RKO (cell line): ENCODE data around the gene ITGA1.
"Not testable (repeated sequence)": the region's sequence is repeated elsewhere in the genome, so short reads cannot be mapped to it uniquely, and the experiment has no call there.

Experiments used
- DNase-seq: peaks from one replicate; pipeline ENCODE4 v3.0.0-alpha.2; 2016; ENCODE audit warnings: low spot score

The ITGA1 gene

DNA sequence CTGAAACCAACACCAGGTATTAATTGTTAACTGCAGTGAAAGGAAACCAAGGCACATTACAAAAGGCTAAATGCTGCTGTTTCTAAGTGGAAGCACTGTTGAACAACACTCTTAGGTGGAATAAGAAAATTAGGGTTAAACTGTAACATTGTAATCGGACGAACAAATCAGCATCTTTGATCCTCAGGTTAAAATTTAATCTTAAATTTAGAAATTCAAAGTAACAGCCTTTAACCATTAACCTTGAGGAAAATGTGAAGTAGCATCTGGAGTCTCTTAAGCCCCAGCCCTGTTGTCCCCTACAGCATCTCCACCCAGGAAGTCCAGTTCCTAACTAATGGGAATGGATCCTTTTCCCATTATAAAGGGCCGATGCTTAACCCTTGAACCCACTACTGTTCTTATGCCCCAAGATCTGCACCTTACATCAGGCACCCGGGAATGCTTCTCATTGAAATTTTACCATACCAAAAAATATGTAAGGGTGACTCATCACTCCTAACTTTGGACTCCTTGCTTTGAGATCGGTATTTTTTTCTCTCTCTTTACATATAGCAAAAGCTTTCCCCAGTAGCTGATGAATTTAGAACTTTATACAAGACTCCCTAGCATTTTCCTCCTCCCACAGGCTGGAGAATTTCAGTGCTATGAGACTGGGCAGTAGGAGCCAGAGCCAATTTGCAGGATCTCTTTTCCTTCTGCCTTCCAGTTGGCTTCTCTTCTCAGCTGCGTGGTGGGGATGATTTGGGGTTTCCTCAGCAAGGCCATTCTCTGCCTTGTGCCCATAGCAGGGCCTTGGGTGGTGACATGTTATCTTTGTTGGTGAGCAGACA, 169.4 kb downstream of the ITGA1 start:
- DNase-seq: no peak

DNA sequence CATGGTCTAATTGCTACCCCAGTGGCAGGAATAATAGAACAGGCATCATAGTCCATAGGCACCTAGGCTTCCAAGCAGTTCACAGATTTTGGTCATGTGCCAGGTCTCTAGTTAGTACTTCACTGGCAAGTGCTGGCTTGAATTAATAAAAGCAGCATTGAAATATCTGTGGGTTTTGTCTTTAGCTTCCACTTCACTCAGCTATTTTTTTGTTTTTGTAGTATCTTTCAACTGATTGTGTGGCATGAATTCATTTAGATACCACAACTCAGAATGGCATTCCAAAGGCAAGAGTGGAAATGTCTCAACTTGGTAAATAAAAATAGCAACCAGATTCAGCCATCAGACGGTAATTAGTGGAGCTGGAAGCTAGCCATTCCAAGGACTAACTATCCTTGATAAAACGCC, 173.6 kb downstream of the ITGA1 start:
- DNase-seq: no peak

DNA sequence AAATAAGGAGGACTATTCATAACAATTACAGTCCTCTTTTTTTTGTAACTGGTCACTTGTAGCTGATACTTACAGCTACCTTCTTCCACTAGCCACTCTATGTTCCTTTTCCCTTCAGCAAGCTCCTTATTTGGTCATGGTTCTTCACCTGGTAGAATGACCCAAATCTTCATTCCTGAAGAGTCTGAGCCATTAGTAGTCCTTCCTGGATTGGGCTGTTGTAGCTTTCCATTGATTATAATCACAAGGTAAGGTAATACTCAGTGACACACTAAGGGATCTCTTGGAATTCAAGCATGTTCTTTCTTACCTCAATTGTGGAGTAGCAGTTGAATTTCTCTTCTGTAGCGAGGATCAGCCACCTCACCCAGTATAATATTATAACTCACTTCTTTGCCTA, 175.9 kb downstream of the ITGA1 start:
- DNase-seq: no peak

DNA sequence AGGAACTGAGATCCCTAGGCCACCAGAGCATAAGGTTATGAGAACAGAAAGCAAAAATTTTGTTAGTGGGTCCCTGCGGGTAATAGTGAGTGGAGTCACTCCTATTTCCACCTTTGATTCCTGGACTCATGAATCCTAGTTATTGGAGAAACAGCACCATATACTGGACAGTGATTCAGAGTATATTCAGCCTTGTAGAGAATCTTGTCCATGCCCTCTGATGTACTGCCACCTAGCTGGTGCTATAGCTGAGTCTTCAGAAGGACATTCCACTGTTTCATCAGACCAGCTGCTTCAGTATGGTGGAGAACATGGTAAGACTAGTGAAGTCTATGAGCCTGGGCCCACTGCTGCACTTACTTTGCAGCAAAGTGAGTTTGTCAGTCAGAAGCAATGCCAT, 176.4 kb downstream of the ITGA1 start:
- DNase-seq: peak; percentile 37

DNA sequence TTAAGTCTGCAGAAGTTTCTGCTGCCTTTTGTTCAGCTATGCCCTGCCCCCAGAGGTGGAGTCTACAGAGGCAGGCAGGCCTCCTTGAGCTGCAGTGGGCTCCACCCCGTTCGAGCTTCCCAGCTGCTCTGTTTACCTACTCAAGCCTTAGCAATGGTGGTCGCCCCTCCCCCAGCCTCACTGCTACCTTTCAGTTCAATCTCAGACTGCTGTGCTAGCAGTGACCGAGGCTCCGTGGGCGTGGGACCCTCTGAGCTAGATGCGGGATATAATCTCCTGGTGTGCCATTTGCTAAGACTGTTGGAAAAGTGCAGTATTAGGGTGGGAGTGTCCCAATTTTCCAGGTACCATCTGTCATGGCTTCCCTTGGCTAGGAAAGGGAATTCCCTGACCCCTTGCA, 188.4 kb downstream of the ITGA1 start:
- not testable (repeated sequence) for DNase-seq

DNA sequence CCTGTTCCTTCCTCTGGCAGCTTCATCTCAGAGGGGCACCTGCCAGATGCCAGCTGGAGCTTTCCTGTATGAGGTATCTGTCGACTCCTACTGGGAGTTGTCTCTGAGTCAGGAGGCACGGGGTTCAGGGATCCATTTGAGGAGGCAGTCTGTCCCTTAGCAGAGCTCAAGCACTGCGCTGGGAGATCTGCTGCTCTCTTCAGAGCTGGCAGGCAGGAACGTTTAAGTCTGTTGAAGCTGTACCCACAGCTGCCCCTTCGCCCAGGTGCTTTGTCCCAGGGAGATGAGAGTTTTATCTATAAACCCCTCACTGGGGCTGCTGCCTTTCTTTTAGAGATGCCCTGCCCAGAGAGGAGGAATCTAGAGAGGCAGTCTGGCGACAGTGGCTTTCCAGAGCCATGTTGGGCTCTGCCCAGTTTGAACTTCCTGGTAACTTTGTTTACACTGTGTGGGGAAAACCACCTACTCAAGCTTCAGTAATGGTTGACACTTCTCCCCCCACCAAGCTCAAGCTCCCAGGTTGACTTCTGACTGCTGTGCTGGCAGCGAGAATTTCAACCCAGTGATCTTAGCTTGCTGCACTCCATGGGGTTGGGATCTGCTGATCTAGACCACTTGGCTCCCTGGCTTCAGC, 189.7 kb downstream of the ITGA1 start:
- no peak for DNase-seq

DNA sequence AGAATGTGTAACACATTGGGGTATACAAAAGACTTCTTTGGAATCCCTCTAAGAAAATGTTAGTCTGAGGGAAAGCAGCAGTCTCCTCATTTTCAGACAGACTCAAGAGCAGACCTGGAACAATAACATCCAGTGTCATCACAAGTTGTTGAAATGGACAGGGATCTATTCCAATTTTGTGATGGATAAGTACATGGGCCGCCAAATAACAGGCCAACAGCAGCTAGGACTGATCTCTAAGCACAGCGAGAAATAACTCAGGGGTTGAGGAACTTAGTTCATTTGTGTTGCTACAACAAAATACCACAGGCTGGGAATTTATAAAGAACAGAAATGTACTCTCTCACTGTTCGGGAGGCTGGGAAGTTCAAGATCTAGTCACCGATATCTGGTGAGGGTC, 193.8 kb downstream of the ITGA1 start:
- DNase-seq: no peak

DNA sequence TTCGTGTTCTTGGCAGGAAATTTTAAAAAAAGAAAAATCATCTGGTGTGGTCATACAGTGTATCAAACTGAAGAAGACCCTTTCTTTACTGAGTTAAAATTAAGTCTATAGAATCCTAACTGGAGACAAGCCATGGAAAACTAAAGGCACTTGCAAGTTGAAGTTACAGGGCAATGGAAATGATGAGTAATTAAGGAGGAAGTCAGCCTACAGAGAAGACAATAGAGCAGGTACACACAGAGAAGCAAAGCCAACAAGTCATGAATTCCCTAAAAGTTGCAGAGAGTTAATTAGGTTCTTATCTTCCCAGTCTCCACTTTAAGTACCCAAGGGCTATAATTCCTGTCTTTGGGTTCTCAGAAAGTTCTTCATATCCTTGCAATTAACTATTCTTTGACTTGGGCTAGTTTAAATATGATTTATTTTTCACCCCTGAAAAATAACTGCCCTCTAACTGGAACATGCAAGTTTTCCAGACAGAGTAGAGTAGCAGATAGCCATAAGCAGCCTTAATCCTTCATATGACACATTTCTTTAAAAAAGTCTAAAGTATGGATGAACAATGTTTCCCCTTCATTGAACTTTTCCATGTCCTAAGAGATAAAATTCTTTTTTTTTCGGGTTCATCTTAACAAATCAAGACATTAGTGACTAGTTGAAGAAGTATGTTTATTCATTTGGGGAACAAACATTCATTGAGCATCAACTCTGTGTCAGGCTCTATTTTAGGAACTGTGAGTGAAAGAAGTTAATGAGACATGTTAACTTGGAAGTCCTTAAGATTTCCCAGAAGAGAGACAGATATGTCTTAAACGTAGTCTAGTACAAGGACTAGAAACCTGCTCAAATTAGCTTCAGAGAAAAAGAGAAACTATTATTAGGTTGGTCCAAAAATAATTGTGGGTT, 196.3 kb downstream of the ITGA1 start:
- peak; percentile 34 for DNase-seq

DNA sequence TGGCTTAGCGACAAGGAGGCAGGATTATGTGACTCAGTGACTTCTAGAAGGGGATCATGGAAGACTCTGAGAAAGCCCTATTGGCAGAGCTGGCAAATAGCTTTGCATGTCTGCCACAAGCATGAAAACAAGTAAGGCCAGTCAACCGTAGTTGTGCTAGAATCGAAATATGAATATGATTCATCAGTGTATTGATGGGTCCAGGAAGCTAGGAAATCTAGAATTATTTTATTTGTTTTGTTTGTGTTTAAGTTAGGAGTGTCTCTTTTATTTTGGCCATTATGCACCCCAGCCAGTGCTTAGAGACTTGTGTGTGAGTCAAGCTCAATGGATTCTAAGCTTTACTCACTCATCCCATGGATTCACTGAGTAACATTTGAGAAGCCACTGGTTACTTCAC, 197.6 kb downstream of the ITGA1 start:
- no peak for DNase-seq

DNA sequence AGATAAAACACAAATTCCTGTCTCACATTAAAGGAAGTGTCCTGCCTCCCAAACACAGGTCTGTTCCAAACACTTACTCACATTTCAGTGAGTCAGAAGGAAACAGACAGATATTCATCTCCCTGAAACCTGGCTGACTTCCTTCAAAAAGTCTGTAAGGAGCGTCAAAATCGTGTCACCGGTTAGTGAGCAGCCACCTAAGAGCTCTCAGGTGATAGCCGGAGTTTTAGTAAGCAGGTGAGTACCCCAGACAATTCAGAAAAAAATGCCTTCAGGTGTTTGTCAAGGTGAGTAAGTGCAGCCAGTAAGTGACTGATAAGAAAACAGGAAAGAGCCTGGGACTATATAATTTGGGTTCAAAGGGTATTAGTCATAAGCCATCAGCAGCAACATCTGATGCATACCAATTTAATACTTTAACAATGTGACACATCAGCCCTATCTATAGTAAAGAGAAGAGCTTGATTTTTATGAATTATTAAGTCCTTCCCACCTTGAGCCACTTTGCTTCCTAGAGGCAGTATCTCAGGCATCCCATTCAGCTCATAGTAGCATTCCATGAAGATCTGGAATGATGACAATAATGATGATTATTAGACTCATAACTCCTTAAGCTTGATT, 200.1 kb downstream of the ITGA1 start:
- peak; percentile 72 for DNase-seq

DNA sequence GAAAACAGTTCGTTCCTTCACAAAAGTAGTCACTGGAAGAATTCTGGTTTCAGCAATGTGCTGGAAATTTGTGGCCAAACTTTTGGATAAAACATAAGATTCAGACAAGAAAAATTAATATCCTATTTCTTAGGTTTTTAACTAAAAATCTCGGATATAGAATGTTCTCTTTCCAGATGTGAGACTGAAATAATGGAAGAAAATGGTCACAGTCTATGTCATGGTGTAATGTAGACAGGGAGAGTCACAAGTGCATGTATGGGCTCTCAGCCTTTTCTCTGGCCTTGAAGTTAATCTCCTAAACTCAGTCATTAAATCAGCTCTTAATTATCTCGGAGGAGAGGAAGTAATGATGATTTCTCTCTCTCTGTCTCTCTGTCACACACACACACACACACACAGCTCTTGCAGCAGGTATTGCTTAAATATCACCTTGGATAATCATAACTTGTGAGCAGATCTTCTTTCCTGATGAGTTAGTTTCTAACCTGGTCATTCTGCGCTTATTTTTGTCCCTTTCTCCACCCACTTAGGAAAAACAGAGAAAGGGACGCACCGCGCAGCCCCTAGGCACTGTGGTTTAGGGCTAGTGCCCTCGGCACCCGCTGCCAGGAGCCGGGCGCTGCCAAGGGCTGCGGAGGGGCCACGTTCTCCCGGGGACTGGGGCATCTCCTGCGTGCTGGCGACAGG, 200.8 kb downstream of the ITGA1 start:
- peak; percentile 45 for DNase-seq

DNA sequence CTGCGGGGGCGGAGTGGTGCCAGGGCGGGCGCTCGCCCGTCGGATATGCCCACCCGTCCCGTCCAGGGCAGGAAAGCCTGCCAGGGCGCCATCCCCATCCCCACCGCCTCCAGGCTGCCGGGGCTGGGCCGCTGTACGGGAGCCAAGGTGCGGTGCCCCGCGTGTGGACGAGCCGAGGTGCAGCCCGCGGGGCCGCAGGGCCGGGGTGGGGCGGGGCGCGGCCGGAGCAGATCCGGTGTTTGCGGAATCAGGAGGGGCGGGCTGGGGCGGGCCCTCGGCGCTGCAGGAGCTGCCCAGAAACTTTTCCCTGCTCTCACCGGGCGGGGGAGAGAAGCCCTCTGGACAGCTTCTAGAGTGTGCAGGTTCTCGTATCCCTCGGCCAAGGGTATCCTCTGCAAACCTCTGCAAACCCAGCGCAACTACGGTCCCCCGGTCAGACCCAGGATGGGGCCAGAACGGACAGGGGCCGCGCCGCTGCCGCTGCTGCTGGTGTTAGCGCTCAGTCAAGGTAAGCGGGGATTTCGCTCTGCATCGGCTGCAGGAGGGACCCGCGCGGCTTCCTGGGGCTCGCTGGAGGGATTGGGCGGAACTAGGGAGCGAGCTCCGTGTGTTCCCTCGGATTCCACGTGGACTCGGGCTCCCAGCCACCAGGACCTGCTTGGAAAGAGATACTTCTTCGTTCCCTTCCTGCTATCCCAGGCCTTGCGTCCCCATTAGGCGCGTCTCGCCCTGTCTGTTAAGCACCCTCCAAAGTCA, 201.5 kb downstream of the ITGA1 start, which contains the start of gene ITGA2:
Gene ITGA2, plus strand, starts transcription at position 328 of the 756 bp plus-strand sequence. Its CDS starts 117 bp downstream, at position 445.
- DNase-seq: peak; percentile 72

DNA sequence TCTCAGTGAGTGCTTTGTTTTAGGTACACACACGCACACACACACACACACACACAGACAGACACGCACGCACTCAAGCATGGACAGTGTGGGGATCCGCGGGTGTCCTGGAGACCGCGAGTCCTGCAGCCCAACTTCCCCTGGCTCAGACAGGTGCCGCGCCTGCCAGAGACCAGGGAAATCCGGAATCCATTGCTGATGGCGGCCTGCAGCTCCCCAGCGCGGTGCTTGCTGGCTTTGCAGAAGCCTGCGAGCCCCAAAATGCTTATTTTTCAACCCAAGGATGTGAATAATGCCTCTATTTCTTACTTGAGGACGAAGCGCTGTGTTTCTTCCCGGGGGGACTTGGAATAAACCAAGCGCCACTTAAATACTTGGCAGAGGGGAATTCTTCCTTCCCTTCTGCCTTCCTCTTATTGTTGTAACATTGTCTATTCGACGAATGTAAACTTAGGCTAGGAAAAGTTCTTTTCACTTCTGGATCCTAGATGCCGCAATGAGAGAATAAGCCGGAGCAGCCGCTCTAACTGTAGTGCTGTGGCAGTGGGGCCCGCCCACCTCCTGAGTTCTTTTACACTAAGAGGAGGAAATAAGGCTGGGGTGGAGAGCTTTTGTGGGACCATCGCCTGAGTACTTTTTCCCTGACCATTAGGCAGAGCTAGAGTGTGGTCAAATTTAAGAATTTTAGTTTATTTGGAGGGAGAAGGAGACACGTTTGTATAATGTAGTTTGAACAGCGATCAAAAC, 202.2 kb downstream of the ITGA1 start:
- DNase-seq: peak; percentile 76

DNA sequence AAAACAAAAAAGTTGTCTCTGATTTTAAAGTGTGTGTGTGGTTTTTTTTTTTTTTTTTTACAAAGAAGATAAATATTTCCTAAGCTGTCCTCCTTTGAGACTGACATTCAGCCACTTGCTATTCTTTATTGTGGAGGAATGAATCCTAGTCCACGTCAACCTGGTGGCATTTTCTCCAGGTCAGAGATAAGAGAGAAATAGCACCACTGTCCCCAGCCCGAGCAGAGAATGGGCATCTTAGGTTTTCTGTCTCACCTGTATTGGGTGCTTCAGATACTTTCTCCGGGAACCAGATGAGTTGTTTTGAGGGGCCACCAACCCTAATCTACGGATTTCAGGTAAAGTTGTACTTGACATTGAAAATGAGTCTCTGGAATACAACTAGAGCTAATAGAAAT, 202.8 kb downstream of the ITGA1 start:
- no peak for DNase-seq

DNA sequence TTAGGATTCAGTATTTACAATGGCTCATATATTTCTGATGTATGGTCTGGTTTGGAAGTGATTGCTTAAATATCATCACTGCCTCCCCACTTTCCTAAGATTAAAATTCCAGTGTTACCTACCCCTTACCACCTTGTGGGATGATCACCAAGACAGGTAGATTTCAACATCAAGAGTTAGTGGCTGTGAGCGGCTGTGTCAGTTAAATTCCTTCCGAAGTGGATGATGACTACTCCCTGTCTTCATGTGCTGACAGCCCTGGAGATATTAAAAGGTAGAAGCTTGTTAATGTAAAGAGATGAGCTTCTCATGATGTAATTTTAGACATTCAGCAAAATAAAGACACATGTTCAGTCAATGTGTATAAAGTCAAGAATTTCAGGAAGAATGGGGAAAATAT, 205.7 kb downstream of the ITGA1 start:
- no peak for DNase-seq

DNA sequence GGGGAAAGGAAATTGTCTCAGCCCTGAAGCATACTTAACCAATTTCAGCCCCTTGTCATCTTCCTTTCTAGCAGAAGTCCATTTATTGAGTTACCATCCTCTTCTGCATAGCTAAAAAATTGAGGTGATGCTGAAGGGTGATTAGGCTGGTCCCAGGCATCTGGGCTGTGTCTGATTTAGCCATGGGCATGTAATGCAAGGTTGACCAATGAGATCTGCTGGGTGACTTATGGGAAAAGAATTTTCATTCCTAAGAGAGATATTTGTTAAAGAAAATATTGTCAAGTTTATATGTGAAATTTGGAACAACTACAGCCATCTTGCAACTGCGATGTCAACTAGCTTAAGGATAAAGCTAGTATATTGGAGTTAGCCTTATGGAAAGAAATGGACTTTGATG, 206.6 kb downstream of the ITGA1 start:
- no peak for DNase-seq

DNA sequence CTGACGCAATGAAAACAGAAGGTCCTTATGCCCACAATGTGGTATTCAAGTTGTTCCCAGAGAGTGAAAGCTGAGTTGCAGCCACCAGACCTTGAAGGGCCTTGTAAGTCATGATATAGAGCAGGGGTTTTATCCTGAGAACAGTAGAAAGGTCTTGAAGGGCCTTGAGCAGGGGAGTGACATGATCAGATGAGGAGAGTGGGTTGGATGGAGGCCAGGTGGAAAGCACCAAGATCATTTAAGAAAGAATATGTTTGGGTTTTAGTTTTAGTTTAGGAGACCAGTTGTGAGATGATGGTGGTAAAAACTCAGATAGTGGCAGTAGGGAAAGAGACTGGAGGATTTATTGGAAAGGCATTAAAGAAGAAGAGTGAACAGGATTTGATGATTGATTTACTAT, 207.4 kb downstream of the ITGA1 start:
- DNase-seq: no peak

DNA sequence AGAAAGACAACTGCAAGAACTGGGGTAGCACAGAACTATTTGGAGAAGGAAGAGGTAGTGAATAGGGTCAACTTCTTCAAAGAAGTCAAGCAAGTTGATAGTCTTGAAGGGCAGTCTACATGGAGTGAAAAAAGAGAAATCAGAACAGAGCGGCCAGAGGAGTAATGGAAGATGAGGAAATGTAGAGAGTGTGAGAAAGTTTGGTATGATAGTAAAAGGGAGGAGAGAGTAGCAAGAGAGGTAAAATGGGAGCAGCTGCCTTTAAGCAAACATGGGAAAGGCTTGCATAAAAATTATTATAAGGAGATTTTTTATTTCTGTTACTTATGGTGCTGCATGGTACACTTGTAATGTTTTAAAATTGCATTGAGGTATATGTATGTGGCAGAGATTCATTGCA, 208.2 kb downstream of the ITGA1 start:
- DNase-seq: no peak

DNA sequence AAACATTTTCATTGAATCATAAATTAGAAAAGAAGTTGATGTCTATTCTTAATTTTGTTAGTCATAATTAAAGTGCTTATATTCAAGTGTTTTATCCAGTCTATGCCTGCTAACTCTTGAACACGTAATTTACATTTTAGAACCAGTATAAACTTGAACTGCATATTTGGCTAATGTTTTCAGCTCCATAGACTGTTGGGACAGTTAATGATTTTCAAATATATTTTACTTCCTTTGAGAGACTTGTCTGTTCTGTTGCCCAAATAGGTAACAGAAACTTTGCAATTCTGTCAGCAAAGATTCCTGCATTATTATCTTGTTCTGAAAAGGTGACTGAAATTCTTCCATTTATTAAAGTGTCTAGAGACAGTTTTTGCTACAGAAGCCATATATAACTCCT, 209.3 kb downstream of the ITGA1 start:
- no peak for DNase-seq

DNA sequence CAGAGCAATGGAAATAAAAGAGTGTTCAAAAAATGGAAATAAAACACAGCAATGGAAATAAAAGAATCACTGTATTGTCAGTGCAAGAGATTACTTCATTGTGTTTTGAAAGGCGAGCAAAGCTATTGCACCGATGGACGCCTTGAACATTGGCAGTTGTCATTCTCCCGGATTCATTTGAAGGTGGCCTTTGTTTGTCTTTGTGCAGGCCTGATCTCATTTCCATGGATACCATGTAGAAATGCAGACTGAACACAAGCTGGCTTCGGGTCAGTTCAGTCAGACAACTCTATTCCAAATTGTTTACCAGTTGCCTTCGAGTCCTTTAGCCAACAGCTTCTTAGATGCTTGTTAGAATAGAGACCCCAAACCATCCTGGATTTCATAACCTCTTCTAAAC, 209.7 kb downstream of the ITGA1 start:
- DNase-seq: no peak
